Small intestine (tissue), 7 donors: ENCODE measurements around the gene LRRC25. TPM values are rescaled to one million over a fixed set of nuclear protein-coding genes. Genes with fewer than 3 reads are reported as not detected.

ENCODE experiments used
- DNase-seq, 2 donors: peaks; one replicate each; pipeline versions ENCODE4 v3.0.0 to v3.0.0-alpha.2; 2013
- FAIRE-seq: peaks from 2 replicates; lab custom pipeline; 2012; peaks lifted over from hg19 to GRCh38; lab: Jason Lieb, UNC
- H3K27ac ChIP-seq, 3 donors: one replicate each; pipeline ENCODE4 v1.5.1; 2013; ENCODE audit warnings: low read length in 2 of 3, mild to moderate bottlenecking in 2 of 3, control low read depth in 1 of 3, inconsistent platforms in 1 of 3, low read depth in 1 of 3, moderate library complexity in 1 of 3
- H3K27me3 ChIP-seq, 3 donors: one replicate each; pipeline ENCODE4 v1.6.1; 2013; ENCODE audit warnings: low read length in 3 of 3, inconsistent platforms in 1 of 3; ENCODE audit not compliant: control insufficient read depth in 3 of 3, insufficient read depth in 3 of 3
- H3K36me3 ChIP-seq, 3 donors: one replicate each; pipeline ENCODE4 v1.6.1; 2013; ENCODE audit warnings: low read length in 3 of 3, inconsistent platforms in 1 of 3, low read depth in 1 of 3, mild to moderate bottlenecking in 1 of 3, moderate library complexity in 1 of 3; ENCODE audit not compliant: control insufficient read depth in 3 of 3, insufficient read depth in 2 of 3
- H3K4me1 ChIP-seq, 3 donors: one replicate each; pipeline ENCODE4 v1.6.1; 2013; ENCODE audit warnings: low read length in 2 of 3, inconsistent platforms in 1 of 3, low read depth in 1 of 3, mild to moderate bottlenecking in 1 of 3, moderate library complexity in 1 of 3; ENCODE audit not compliant: control insufficient read depth in 3 of 3, insufficient read depth in 2 of 3
- H3K4me3 ChIP-seq, 3 donors: one replicate each; pipeline ENCODE4 v1.5.1; 2013; ENCODE audit warnings: low read length in 3 of 3, control low read depth in 1 of 3, inconsistent platforms in 1 of 3, low read depth in 1 of 3, mild to moderate bottlenecking in 1 of 3, moderate library complexity in 1 of 3
- H3K9me3 ChIP-seq, 2 donors: one replicate each; pipeline ENCODE4 v1.6.1; 2013; ENCODE audit warnings: low read depth in 1 of 2, low read length in 1 of 2; ENCODE audit not compliant: control insufficient read depth in 2 of 2, insufficient read depth in 1 of 2
- WGBS, 3 donors: extraction: QIAGEN DNeasy Blood & Tissue Kit; methylation state at CpG; one replicate each; pipeline ENCODE4 v1.1.7; 2013; 5-methylcytosine and 5-hydroxymethylcytosine counted together
- polyA plus RNA-seq, 4 donors: library from polyadenylated mRNA; stranded (reverse) in 3 of 4; unstranded in 1 of 4; fragments of 200-250 nt in 3 of 4; fragments of 120-200 nt in 1 of 4; gene quantifications; one replicate each; pipeline versions ENCODE4 v1.2.1 to v1.2.3, GENCODE V29; 2013
- donor health status: healthy with polysubstance abuse.
- donor health status: control.
- donor health status: control.
- donor health status: Bipolar disorder and iron deficiency.
- donor health status: healthy.

Gene LRRC25
- polyA plus RNA-seq, 4 donors: 0.89 to 5.1 (median 3.4) TPM

DNA sequence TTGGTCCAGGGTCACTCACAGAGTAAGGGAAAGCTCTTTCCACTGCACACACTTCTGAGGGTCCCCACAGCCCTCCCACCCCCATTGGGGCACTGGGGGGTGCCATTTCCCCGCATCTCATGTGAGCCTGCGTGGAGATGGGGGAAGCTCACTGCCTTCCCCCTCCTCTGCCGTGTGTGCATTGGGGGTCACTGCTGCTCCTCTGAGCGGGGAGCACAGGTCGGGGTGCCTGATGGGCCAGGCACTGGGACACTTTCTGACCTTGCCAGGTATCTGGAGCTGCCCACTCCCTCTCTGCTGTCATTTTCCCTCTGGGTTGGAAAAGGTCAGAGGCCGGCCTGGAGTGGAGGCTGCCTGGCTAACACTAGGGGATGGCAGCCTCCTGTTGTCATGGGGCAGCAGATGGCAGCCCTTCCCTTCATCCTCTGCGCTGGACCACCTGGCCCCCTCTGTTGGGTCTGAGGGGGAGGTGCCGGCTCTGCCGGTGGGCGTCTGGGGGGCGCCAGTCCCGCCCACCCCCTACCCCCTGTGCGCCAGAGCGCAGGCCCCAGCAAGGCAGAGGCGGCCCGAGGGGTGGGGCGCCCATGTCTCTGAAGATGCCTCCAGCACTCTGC, 30.9 kb upstream of the LRRC25 start:
- DNase-seq: no peak
- H3K27ac ChIP-seq: peak overlapping the region in 2 of 3 donors; percentile 69 to 78
- no peak for FAIRE-seq

DNA sequence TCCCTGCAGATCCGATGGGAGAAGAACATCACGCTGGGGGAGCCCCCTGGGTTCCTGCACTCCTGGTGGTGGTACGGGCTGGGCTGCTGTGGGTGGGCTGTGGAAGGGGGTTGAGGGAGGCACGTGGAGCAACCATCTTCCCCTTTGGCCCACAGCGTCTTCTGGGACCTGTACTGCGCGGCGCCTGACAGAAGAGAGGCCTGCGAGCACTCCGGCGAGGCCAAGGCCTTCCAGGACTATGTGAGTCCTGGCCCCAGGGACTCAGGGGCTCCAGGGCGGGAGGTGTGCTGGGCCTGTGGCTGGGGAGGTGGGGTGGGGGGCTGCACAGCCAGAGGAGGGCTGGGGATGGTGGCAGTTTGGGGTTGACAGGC, 30.3 kb upstream of the LRRC25 start:
- DNase-seq (no peak), FAIRE-seq (no peak)
- 90 to 94% (median 91%) methylated on average over 12 of the region's 12 CpGs for WGBS, 3 donors
- H3K9me3 ChIP-seq: no peaks in the 10 kb centered on the region
- H3K27me3 ChIP-seq: no peaks in the 10 kb centered on the region
- H3K36me3 ChIP-seq: peaks cover 0 to 93% (median 0%) of the 10 kb centered on the region in 3 donors
- peaks cover 0 to 46% (median 0%) of the 10 kb centered on the region in 3 donors for H3K4me1 ChIP-seq
- no peak overlapping the region for H3K4me3 ChIP-seq
- no peak overlapping the region for H3K27ac ChIP-seq

More for the DNA sequence above, 30.9 kb upstream of the LRRC25 start:
- no peaks in the 10 kb centered on the region for H3K27me3 ChIP-seq
- H3K4me3 ChIP-seq: no peak overlapping the region
- peaks cover 0 to 43% (median 0%) of the 10 kb centered on the region in 3 donors for H3K4me1 ChIP-seq
- 70 to 91% (median 81%) methylated on average over 16 to 17 of the region's 17 CpGs for WGBS, 3 donors
- peaks cover 0 to 93% (median 0%) of the 10 kb centered on the region in 3 donors for H3K36me3 ChIP-seq
- H3K9me3 ChIP-seq: no peaks in the 10 kb centered on the region

DNA sequence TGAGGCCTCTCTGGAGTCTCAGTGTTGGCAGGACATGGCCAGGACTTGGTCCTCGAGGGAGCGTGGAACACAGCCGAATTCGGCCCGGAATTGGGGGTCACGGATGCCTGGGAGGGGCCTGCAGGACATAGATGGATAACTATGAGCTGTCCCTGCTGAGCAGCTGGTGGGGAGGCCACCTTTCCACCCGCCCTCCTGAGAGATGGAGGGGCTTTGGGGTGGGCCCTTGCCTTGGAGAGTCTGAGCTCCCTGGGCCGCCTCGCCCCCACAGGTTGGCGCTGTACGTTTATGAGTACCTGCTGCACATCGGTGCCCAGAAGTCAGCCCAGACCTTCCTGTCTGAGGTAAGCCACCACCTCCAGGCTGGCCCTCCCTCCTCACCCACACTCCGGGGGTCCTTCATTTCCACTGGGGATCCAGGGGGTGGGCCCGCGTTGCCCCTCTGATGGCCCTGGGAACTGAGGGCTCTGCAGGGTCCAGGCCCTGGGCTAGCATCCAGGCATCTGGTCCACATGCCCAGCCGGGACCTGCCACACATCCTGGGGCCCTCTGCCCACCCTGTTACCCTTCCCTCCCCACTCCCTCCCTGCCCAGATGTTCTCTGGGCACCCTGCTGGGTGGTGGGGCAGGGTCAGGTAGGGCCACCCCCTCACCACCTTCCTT, 29.8 kb upstream of the LRRC25 start:
- Histone ChIP-seq H3K36me3 (peaks cover 0 to 93% (median 0%) of the 10 kb centered on the region in 3 donors), H3K4me3 (no peak overlapping the region), H3K9me3 (no peaks in the 10 kb centered on the region), H3K27ac (no peak overlapping the region), H3K27me3 (no peaks in the 10 kb centered on the region), H3K4me1 (peaks cover 0 to 48% (median 0%) of the 10 kb centered on the region in 3 donors)
- DNase-seq: no peak
- 77 to 84% (median 81%) methylated on average over 13 to 16 of the region's 16 CpGs for WGBS, 3 donors
- FAIRE-seq: no peak

DNA sequence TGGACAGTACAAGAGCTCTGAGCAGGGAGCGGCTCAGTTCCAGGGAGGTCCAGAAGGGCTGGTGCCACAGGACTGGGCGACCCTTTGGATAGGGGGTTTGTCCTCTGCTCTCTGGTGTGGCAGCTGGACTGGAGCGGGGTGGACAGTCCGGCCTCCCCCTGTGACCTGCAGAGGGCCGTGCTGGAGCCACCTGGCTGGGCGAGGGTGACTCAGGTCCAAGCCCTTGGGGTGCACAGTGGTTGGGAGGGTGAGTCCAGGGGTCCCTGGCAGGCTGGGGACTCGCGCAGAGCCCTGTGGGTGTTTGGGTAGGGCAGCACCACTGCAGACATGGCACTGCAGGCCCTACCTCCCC, 29.0 kb upstream of the LRRC25 start:
- Histone ChIP-seq H3K4me3 (no peak overlapping the region), H3K4me1 (peaks cover 0 to 56% (median 0%) of the 10 kb centered on the region in 3 donors), H3K9me3 (no peaks in the 10 kb centered on the region), H3K36me3 (peaks cover 0 to 89% (median 0%) of the 10 kb centered on the region in 3 donors), H3K27ac (peak overlapping the region in 1 of 3 donors; percentile 43), H3K27me3 (no peaks in the 10 kb centered on the region)
- DNase-seq (no peak), FAIRE-seq (no peak)
- WGBS, 3 donors: 81 to 87% (median 87%) methylated on average over 8 of the region's 8 CpGs

DNA sequence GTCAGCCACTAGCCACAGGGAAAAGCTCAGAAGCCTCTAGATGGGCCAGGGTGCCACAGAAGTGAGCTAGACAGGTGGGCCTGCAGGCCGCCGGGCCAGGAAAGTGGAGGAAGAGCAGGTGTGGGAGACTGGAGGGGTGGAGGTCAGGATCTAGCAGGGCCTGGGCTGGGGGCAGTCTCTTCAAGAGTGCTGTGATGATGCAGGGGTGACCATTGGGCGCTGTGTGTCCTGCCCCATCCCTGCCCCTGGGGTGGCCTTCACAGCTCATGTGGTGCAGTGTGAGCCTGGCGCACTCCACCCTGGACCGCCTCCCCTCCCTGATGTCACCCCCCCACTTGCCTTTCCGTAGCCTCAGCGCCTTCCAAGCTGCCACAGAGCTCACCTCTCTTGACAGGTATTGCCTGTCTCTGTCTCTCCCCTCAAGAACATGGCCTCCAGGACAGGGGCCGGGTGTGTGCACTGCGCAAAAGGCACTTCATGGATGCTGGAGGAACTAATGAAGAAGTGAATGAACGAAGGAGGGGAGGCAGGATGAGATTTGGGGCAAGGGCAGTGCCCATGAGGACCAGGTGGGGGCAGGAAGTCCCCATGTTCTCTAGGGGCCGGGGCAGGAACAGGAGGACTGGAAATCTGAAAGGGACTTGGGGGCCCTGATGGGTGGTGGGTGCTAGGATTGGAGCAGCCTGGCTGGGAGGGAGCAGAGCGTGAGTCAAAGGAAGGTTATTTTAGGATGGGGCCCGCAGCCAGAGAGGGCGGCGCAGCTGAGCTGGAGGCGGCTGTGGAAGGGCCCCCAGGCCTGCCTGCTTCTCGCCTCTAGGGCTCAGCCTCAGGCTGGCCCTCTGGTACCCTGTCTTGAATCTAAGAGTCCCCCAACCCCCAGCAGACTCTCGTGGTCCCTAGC, 28.3 kb upstream of the LRRC25 start:
- no peaks in the 10 kb centered on the region for H3K9me3 ChIP-seq
- H3K27ac ChIP-seq: peak overlapping the region in 1 of 3 donors; percentile 43
- WGBS, 3 donors: 61 to 83% (median 77%) methylated on average over 13 to 18 of the region's 18 CpGs
- no peaks in the 10 kb centered on the region for H3K27me3 ChIP-seq
- FAIRE-seq (no peak), DNase-seq (no peak)
- H3K36me3 ChIP-seq: peaks cover 0 to 87% (median 0%) of the 10 kb centered on the region in 3 donors
- no peak overlapping the region for H3K4me3 ChIP-seq
- H3K4me1 ChIP-seq: peaks cover 0 to 62% (median 0%) of the 10 kb centered on the region in 3 donors

DNA sequence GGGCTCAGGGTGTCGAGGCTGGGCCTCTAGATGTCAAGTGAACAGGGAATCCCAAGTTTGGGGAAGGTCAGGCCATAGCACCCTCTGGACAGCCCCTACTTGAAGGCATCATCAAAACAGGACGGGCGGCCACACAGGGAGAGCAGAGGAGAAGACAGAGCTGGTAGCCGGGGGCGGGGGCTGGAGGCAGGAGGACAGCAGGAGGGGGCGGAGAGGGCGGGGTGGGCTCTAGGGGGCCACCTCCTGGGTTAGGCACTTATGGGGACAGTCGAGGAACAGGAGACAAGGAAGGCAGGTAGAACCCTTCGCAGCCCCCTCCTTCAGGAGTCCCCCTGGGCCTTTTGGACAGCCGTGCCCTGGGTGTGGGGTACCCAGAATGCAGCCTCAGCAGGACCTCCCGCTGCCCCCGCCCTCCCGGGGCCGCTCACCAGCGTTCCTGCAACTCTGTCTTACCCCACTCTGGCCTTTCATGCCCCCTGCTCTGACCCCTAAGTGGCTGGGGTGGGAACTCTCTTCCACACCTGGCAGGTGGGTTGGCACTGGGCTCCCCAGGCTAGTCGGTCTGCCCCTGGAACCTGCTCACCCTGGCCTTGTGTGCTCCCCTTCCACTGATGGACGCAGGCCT, 27.6 kb upstream of the LRRC25 start:
- no peak overlapping the region for H3K4me3 ChIP-seq
- no peaks in the 10 kb centered on the region for H3K9me3 ChIP-seq
- H3K36me3 ChIP-seq: peaks cover 0 to 80% (median 0%) of the 10 kb centered on the region in 3 donors
- 82 to 89% (median 84%) methylated on average over 16 to 17 of the region's 17 CpGs for WGBS, 3 donors
- FAIRE-seq: no peak
- no peaks in the 10 kb centered on the region for H3K27me3 ChIP-seq
- no peak for DNase-seq
- peaks cover 0 to 60% (median 0%) of the 10 kb centered on the region in 3 donors for H3K4me1 ChIP-seq
- peak overlapping the region in 1 of 3 donors; percentile 43 for H3K27ac ChIP-seq

DNA sequence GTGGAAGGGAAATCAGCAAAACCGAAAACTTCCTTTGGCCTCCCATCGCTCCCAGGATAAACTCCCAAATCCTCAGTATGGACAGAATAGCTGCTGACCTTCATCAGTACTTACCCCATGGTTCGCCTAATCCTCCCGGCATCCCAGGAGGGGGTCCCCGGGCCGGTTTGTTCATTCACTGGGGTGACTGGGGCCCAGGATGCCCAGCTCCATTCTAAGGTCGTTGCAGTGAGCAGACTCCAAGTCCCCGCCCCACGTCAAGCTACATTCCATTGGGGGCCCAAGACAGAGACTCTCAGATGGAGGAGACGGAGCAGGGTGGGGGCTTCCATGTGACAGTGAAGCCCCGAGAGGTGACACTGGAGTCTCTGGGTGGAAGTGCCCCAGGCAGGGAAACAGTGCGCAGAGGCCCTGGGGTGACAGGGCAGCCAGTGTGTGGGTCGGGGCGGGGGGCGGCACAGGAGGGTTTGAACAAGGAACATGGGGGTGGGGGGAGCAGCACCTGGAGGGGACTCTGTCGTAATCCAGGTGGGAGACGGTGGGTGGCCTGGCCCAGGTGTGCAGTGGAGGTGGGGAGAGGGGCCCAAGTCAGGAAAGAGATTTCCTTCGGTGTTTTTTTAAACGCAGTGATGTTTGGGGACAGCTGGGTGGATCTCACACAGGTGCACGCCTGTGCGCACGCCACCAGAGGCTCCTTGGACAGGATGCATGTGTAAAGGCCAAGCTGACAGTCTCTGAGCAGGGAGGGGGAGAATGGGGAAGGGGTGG, 26.9 kb upstream of the LRRC25 start:
- 70 to 84% (median 80%) methylated on average over 22 of the region's 22 CpGs for WGBS, 3 donors
- no peak for FAIRE-seq
- no peaks in the 10 kb centered on the region for H3K9me3 ChIP-seq
- H3K27me3 ChIP-seq: no peaks in the 10 kb centered on the region
- H3K27ac ChIP-seq: peak overlapping the region in 2 of 3 donors; percentile 8 to 32
- peaks cover 0 to 54% (median 0%) of the 10 kb centered on the region in 3 donors for H3K4me1 ChIP-seq
- peaks cover 0 to 73% (median 0%) of the 10 kb centered on the region in 3 donors for H3K36me3 ChIP-seq
- no peak for DNase-seq
- no peak overlapping the region for H3K4me3 ChIP-seq
